Stimulated activated naive CD4-positive, alpha-beta T cell treated with Interleukin-2 at 50 U/mL for 16 hours (primary cell): ENCODE measurements around the gene VAV3.

Source experiments
- DNase-seq: peaks from one replicate; lab custom pipeline; 2025; lab: John Stamatoyannopoulos, UW

The VAV3 gene

GRCh38 chr1:107533436-107533835 lies 431.5 kb downstream of the VAV3 start:
- DNase-seq: no peak

- no peak for DNase-seq
These were observed 432.7 kb downstream of the VAV3 start for GRCh38 chr1:107532318-107532717.

- DNase-seq: no peak
These were observed 433.7 kb downstream of the VAV3 start for GRCh38 chr1:107531065-107531908.

- no peak for DNase-seq
These were observed 434.4 kb downstream of the VAV3 start for GRCh38 chr1:107530543-107530942.

- no peak for DNase-seq
These were observed 435.4 kb downstream of the VAV3 start for GRCh38 chr1:107529511-107530149.

GRCh38 chr1:107526524-107527198 lies 438.3 kb downstream of the VAV3 start:
- DNase-seq: no peak

- no peak for DNase-seq
These were observed 439.0 kb downstream of the VAV3 start for GRCh38 chr1:107525961-107526360.

- DNase-seq: no peak
These were observed 439.8 kb downstream of the VAV3 start for GRCh38 chr1:107525145-107525544.

- DNase-seq: no peak
These were observed 440.7 kb downstream of the VAV3 start for GRCh38 chr1:107524301-107524700.

- no peak for DNase-seq
These were observed 441.2 kb downstream of the VAV3 start for GRCh38 chr1:107523736-107524135.

- no peak for DNase-seq
These were observed 441.9 kb downstream of the VAV3 start for GRCh38 chr1:107523061-107523460.
